Left hindlimb (tissue), 1 donor: ENCODE results near the gene PRKCZ.
"Not testable (repeated sequence)": the region's sequence is repeated elsewhere in the genome, so short reads cannot be mapped to it uniquely, and the experiment has no call there.

Experiments used
- DNase-seq: peaks from one replicate; pipeline ENCODE4 v3.0.0-alpha.2; 2018

The PRKCZ gene

GRCh38 chr1:2137257-2138121, 87.3 kb downstream of the PRKCZ start:
- DNase-seq = peak; percentile 19

- DNase-seq = peak; percentile 3
These were observed 88.9 kb downstream of the PRKCZ start for GRCh38 chr1:2139156-2139555.

- DNase-seq = peak; percentile 23
These were observed 90.8 kb downstream of the PRKCZ start for GRCh38 chr1:2141025-2141424.

DNA sequence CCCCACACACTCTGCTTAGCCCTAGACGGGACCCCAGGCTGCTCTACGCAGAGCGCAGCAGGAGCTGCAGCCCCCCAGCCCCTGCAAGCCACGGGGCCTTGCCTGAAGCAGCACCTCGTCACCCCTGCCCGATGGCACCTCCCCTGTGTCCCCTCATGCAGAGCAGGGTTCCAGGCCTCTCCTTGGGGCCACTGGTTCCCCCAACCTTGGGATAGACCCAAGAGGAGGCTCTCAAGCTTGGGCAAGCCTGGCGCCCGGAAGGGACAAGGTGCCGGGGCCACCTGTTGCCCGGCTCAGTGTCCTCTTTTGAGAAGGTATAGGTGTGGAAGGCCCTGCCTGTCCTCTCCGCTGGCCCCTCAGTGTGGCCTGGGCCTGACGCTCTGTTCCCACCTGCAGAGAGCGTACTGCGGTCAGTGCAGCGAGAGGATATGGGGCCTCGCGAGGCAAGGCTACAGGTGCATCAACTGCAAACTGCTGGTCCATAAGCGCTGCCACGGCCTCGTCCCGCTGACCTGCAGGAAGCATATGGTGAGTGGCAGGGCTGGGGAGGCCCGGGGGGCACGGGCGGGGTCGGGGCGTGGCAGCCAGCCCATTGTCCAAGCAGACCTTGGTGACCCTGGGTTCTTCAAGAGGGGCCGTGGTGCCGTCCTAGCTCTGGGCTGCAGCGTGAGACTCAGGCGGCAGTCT, 93.7 kb downstream of the PRKCZ start:
- peak; percentile 21 for DNase-seq

DNA sequence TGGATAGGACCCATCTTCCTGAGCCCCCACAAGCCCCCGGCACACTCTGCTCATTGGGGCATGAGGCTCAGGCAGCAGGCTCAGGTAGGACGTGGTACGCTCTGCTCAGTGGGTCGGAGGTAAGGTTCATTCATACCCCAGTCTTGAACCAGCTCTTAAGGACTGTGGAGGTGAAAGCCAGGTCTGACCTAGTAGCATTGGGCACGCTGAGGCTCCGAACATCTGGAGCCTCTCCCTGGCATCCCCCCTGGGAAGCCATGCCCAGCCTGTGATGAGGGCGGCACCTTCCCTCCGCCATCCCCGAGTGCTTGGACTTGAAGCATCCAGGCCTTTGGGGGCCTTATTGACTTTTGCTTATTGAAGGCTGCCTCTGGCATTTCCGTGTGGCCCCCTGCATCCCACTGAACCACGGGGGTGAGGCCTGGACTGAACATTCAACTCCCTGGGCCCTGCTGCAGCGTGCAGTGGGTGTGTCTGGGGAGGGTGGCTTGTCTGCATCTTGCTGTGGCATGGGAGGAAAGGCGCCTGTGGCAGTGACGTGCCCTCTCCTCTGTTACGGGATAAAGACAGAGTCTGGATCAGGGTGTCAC, 94.4 kb downstream of the PRKCZ start:
- no peak for DNase-seq

- no peak for DNase-seq
These were observed 96.0 kb downstream of the PRKCZ start for GRCh38 chr1:2145946-2146835.

DNA sequence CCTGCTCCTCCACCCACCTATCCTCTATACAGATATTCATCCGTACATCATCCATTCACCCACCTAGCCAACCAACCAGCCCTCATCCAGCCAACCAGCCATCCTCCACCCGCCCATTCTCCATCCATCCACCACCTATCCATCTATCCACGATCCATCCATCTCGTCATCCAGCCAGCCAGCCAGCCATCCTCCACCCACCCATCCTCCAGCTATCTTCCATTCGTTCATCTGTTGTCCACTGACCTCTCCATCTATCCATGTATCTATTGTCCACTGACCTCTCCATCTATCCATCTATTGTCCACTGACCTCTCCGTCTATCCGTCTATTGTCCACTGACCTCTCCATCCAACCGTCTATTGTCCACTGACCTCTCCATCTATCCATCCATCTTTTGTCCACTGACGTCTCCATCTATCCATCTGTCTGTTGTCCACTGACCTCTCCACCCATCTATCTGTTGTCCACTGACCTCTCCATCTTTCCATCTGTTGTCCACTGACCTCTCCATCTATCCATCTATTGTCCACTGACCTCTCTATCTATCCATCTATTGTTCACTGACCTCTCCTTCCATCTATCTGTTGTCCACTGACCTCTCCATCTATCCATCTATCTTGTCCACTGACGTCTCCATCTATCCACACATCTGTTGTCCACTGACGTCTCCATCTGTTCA, 96.8 kb downstream of the PRKCZ start:
- no peak for DNase-seq

GRCh38 chr1:2147869-2148268, 97.7 kb downstream of the PRKCZ start:
- not testable (repeated sequence) for DNase-seq

- DNase-seq = no peak
These were observed 98.5 kb downstream of the PRKCZ start for GRCh38 chr1:2148691-2149090.

GRCh38 chr1:2150801-2151200, 100.6 kb downstream of the PRKCZ start:
- no peak for DNase-seq

GRCh38 chr1:2151252-2151651, 101.0 kb downstream of the PRKCZ start:
- no peak for DNase-seq

- no peak for DNase-seq
These were observed 101.7 kb downstream of the PRKCZ start for GRCh38 chr1:2151911-2152310.

- DNase-seq = no peak
These were observed 102.7 kb downstream of the PRKCZ start for GRCh38 chr1:2152954-2153353.

- no peak for DNase-seq
These were observed 103.8 kb downstream of the PRKCZ start for GRCh38 chr1:2154022-2154421.

- no peak for DNase-seq
These were observed 105.0 kb downstream of the PRKCZ start for GRCh38 chr1:2155147-2155598.

GRCh38 chr1:2155788-2156187, 105.6 kb downstream of the PRKCZ start:
- no peak for DNase-seq

DNA sequence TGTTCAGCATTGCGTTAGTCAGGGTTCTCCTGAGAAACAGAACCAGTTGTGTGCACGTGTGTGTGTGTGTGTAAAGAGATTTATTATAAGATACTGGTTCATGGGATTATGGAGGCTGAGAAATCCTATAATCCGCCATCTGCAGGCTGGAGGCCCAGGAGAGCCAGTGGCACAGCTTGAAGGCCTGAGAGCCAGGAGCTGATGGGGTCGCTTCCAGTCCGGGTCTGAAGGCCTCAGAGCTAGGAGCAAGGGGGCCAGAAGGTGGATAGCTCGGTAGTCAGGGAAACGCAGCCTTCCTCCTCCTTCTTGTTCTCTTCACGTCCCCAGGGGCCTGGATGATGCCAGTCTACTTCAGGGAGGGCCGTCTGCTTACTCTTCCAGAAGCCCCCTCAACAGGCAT, 106.7 kb downstream of the PRKCZ start:
- no peak for DNase-seq

DNA sequence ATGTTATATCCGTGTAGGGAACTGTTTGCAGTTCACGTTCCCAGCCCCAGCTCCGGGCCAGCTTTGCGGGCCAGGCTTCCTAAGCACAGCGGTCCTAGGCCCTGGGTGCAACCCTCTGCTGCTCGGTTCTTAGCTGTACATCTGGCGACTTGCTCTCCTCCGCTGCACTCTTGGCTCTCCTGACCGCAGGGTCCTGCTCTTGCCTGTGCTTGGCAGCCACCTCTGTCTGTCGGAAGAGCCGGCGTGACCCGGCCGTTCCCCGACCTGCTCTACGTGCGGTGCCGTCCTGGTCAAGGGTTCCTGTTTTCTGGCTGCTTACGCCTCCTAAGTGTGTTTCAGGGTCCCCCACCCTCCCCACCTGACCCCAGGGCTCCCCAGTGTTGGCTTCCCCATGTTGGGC, 107.6 kb downstream of the PRKCZ start:
- DNase-seq = no peak

DNA sequence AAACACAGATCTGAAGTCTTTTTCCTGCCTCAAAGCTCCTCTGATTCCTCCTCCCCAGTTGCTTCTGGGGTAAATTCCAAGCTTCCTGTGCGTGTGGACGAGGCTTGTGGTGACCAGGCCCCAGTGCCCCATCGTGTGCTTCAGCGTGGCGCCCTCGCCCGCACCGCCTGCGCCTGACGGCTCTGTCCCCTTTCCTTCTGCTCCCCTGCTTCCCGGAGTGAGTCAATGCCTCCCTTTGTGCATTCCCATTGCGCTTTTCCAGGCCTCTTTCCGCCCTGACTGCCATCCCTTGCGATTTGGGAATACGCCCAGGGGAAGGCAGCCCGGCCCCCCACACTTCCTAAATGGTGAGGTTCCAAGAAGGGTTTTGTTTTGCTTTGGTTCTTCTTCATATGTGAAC, 108.1 kb downstream of the PRKCZ start:
- no peak for DNase-seq

GRCh38 chr1:2159124-2159523, 108.9 kb downstream of the PRKCZ start:
- no peak for DNase-seq

GRCh38 chr1:2160451-2161300, 110.5 kb downstream of the PRKCZ start:
- DNase-seq = no peak
